HG02885 (cell line): ENCODE measurements around the gene USE1.
"Not testable (repeated sequence)": the region's sequence is repeated elsewhere in the genome, so short reads cannot be mapped to it uniquely, and the experiment has no call there.

Experiments used
- ATAC-seq: cut with Tn5 transposase; IDR thresholded peaks from one replicate; pipeline ENCODE4 v1.9.1; 2021; ENCODE audit warnings: mild to moderate bottlenecking; ENCODE audit not compliant: unreplicated experiment, poor library complexity

Gene USE1, protein sequence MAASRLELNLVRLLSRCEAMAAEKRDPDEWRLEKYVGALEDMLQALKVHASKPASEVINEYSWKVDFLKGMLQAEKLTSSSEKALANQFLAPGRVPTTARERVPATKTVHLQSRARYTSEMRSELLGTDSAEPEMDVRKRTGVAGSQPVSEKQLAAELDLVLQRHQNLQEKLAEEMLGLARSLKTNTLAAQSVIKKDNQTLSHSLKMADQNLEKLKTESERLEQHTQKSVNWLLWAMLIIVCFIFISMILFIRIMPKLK

DNA sequence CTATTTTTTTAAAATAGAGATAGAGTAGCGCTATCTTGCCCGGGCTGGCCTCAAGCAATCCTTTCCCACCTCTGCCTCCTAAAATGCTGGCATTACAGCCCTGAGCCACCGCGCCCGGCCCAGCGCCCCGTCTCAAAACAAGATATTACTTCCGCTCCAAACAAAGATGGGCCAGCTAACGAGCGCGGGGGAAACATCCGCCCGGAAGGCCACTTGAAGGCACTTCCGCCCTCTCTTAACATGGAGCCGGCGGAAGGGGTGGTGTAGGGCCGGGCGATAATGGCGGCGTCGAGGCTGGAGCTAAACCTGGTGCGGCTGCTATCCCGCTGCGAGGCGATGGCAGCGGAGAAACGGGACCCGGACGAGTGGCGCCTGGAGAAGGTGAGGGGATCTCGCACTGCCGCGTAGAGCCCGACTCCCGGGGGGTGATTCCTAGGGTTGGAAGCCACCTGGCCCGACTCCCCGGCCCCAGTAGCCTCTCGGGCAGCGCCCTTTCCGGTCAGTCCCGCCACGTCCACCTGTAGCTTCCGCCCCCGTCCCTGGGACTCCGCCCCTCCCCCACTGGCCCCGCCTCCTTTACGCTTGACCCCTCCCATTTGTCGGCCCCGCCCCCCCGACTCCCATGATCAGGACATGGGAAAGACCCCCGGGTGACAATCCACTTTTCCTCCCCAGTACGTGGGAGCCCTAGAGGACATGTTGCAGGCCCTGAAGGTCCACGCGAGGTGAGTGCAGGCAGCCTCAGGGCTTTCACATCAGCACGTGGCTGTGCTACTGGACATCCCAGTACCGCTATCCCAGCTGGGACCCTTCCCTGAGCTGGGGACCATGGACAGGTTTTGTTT, at the start of gene USE1:
TSS of gene USE1 (plus strand) at position 231 of the 845 bp plus-strand sequence. CDS start at position 280, 49 bp downstream.
- ATAC-seq, result peak; percentile 84

DNA sequence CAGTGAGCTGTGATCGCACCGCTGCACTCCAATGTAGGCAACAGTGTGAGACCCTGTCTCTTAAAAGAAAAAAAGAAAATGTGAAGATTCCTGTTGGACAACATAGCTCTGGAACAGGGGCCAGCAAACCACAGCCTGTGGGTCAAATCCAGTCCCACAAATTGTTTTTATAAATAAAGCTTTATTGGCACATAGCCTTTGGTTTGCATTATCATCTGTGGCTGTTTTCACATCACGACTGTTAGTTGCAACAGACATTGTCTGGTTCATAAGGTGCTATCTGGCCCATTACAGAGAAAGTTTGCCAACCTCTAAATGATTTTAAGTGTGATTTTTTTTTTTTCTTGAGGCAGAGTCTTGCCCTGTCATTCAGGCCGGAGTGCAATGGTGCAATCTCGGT, 49.4 kb upstream of the USE1 start:
- no peak for ATAC-seq

DNA sequence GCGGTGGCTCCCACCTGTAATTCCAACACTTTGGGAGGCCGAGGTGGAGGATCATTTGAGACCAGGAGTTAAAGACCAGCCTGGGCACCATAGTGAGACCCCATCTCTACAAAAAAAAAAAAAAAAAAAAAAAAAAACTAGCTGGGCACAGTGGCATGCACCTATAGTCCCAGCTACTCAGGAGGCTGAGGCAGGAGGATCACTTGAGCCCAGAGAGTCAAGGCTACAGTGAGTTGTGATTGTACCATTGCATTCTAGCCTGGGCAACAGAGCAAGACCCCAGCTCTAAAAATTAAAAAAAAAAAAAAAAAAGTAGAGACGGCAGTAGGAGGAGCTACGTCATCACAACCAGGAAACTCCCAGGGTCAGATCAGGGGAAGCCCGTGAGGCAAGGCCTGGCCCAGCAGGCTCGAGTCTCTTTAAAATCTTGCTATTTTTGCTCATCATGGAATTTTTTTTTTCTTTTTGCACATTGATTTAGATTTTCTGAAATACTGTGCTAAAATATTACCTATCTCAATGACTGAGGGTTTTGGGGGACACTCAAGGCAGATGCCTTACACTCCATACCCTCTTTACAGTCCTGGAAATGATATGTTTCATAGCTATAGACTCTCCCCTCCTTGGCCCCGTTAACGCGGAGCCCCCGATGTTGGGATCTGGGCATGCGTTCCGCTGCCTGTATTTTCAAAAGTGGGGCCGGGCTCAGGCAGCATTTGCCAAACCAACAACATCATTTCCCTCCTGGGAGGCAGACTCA, 44.4 kb upstream of the USE1 start:
- ATAC-seq, result no peak

DNA sequence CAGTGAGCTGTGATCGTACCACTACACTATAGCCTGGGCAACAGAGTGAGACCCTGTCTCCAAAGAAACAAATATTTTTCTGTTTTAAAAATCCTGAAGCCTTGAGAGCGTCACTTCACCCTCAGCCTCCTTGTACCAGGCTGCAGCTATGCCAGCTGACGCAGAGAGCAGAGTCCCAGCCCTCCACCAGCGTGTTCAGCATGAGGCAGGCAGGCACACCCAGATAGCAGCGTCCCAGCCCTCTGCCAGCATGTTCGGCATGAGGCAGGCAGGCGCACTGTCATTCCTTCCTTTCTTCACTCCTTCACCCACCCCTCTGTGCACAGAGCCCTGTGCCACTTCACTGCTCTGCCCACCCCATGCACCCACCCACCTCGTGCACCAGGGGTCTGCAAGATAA, 43.3 kb upstream of the USE1 start:
- no peak for ATAC-seq

GRCh38 chr19:17172624-17173345, 42.4 kb upstream of the USE1 start:
- ATAC-seq, result no peak

DNA sequence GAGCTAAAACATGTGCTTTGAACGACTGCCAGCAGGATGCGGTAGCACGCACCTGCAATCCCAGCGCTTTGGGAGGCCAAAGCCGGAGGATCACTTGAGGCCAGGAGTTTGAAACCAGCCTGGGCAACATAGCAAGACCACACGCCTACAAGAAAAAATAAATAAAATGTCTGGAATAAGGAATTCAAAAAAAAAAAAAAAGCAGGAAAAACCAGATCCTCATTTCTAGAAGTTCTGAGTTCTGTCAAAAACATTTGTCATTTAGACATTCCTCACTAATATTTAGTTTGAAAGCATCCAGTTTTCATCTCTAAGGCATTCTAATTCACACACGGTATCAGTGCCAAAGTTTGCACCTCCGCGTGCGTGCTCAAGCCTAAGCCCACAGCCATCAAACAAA, 36.9 kb upstream of the USE1 start:
- ATAC-seq, result no peak

GRCh38 chr19:17180997-17181702, 34.0 kb upstream of the USE1 start:
- no peak for ATAC-seq

DNA sequence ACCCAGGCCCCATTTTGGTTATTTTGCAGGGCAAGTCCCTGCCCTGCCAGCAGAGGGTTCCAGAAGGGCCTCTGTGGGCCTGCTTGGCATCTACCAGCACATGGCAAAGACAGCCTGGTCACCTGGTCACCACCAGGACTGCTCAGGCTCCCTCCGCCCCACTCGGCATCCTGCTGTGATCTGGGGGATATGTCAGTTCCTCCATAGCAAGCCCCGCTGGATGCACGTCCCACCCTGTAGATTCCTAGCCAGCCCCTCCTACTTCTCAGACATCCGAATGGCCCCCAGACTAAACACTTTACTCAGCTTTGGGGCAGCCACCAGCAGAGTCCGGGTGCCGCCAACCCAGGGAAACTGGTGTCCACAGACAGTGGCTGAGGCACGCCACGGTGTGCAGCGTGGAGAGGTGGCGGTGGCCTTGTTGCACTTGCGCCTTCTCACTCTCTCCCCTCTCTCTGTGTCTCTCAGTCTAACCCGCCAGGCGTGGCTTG, 31.8 kb upstream of the USE1 start:
- ATAC-seq, result no peak

GRCh38 chr19:17183858-17184321, 31.3 kb upstream of the USE1 start:
- no peak for ATAC-seq

DNA sequence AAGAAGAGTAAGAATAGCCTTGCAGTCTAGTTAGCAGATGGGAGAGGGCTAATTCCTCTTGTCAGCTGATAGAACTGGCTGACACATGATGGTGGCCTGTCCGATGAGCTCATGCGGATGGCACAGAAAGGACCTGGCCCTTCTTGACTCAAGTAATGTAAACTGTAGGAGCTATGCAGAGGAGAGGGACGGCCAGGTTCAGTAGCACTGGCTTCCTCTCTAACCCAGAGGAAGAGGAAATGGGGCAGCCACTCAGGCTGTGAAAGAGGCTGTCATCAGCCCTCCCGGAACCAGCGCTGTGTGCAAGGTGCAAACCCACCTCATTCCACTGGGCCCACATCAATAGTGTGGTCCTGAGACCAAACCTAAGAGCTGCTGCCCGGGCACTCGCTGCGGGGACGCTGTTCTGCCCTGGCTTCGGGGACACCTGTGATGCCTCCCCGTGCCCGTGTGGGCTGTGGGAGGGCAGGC, 30.8 kb upstream of the USE1 start:
- ATAC-seq, result no peak

GRCh38 chr19:17185590-17185989, 29.6 kb upstream of the USE1 start:
- ATAC-seq, result no peak

DNA sequence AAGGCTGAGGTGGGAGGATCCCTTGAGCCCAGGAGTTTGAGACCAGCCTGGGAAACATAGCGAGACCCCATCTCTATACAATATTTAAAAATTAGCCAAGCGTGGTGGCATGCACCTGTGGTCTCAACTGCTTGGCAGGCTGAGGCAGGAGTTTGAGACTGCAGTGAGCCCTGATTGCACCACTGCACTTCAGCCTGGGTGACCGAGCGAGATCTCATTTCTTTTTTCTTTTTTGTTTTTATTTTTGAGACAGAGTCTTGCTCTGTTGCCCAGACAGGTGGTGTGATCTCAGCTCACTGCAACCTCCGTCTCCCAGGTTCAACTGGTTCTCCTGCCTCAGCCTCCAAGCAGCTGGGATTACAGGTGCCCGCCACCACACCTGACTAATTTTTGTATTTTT, 23.4 kb upstream of the USE1 start:
- not testable (repeated sequence) for ATAC-seq

DNA sequence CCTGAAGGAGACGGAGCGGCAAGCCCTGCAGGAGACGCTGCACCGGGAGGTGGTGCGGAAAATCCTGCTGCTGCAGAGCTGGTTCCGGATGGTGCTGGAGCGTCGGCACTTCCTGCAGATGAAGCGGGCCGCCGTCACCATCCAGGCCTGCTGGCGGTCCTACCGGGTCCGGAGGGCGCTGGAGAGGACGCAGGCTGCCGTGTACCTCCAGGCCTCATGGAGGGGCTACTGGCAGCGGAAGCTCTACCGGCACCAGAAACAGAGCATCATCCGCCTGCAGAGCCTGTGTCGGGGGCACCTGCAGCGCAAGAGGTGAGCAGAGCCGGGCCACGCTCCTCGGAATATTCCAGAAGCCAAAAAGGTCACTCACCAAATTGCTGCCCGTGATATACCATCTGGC, 22.4 kb upstream of the USE1 start:
- ATAC-seq, result no peak

DNA sequence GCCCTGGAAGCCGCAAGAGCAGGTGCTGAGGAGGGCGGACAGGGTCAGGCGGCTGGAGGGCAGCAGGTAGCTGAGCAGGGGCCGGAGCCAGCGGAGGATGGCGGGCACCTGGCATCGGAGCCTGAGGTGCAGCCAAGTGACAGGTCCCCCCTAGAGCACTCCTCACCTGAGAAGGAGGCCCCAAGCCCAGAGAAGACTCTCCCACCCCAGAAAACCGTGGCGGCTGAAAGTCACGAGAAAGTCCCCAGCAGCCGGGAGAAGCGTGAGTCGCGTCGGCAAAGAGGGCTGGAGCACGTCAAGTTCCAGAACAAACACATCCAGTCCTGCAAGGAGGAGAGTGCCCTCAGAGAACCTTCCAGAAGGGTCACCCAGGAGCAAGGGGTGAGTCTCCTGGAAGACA, 20.5 kb upstream of the USE1 start:
- no peak for ATAC-seq

DNA sequence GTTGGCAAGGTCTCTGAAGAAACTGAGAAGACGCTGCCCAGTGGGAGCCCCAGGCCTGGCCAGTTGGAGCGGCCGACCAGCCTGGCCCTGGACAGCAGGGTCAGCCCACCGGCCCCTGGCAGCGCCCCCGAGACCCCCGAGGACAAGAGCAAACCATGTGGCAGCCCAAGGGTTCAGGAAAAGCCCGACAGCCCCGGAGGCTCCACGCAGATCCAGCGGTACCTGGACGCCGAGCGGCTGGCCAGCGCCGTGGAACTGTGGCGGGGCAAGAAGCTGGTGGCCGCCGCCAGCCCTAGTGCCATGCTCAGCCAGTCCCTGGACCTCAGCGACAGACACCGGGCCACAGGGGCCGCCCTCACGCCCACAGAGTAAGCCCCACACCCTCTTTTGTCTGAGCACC, 20.1 kb upstream of the USE1 start:
- ATAC-seq, result no peak

GRCh38 chr19:17196610-17197009, 18.5 kb upstream of the USE1 start:
- no peak for ATAC-seq

DNA sequence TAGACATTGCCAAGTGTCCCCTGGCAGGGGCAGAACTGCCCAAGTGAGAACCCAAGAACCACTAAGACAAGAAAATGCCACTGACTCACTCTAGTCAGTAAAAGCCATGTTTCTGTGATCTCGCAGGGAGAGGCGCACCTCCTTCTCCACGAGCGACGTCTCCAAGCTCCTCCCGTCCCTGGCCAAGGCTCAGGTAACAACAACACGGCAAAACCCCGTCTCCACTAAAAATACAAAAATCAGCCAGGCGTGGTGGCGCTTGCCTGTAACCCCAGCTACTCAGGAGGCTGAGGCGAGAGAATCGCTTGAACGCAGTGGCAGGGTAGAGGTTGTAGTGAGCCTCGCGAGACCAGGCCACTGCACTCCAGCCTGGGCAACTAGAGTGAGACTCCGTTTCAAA, 17.5 kb upstream of the USE1 start:
- ATAC-seq, result no peak

DNA sequence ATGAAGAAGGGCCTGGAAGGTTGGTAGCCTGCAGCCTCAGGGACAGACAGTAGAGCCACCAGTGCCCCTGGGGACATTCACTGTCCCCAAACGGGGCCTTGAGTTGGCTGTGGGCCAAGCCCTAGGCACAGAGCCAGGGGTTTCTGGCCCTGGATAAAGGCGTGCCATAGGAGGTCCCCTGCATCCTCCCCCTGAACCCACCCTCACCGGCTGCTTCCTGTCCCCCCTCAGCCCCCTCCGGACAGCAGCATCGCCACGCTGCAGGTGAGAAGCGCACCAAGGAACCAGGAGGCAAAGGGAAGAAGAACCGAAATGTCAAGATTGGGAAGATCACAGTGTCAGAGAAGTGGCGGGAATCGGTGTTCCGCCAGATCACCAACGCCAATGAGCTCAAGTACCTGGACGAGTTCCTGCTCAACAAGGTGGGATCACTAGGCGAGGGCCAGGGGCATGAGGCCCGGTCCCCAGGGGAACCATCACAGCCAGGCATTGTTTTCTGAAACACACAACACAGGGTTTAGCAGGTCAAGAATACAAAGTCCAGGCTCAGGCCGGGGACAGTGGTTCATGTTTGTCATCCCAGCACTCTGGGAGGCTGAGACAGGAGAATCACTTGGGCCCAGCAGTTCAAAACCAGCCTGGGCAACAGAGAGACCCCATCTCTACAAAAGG, 14.6 kb upstream of the USE1 start:
- no peak for ATAC-seq

DNA sequence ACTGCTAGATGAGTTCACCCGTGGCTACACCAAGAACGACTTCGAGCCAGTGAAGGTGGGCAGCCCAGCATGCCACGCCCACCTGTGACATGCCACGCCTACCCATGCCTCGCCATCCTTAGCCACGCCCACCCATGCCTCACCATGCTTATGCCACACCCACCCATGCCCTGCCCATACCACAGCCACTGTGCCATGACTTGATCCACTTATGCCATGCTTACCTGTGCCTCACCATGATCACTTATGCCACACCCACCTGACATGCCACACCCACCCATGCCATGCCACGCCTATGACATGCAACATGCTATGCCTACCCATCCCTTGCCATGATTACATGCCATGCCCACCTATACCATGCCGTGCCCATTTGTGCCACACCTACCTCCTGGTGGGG, 12.9 kb upstream of the USE1 start:
- no peak for ATAC-seq
